GM23338 (cell line): ENCODE measurements around the gene PRKCH. TPM values are rescaled to one million over a fixed set of nuclear protein-coding genes. Genes with fewer than 3 reads are reported as not detected.

Experiments
- ATAC-seq: fragments of 200-7000 bp; cut with Tn5 transposase; 3 replicates; pipeline ENCODE4 v1.9.1; 2020
- DNase-seq: peaks from one replicate; pipeline ENCODE4 v3.0.0-alpha.2; 2015; ENCODE audit warnings: low spot score
- H2AFZ ChIP-seq: fragments of 200-600 bp; sonication (generic); 2 replicates; pipeline ENCODE4 v1.8.0; 2016; ENCODE audit warnings: antibody characterized with exemption, mild to moderate bottlenecking, moderate library complexity
- H3F3A ChIP-seq: fragments of 200-600 bp; sonication (generic); replicated peaks from 2 replicates; pipeline ENCODE4 v1.8.0; 2017; ENCODE audit warnings: antibody characterized with exemption, mixed run types, low read depth
- H3K27ac ChIP-seq: fragments of 200-600 bp; sonication (generic); 2 replicates; pipeline ENCODE4 v1.6.1; 2016; ENCODE audit warnings: low read depth
- H3K27me3 ChIP-seq: fragments of 200-600 bp; sonication (generic); 2 replicates; pipeline ENCODE4 v1.8.0; 2016; ENCODE audit warnings: mild to moderate bottlenecking, mixed run types, moderate library complexity; ENCODE audit not compliant: insufficient read depth
- H3K36me3 ChIP-seq: fragments of 200-600 bp; sonication (generic); 2 replicates; pipeline ENCODE4 v1.8.0; 2016; ENCODE audit warnings: mild to moderate bottlenecking; ENCODE audit not compliant: insufficient read depth
- H3K4me1 ChIP-seq: fragments of 200-600 bp; sonication (generic); 2 replicates; pipeline ENCODE4 v1.8.0; 2016; ENCODE audit warnings: mild to moderate bottlenecking, moderate library complexity; ENCODE audit not compliant: insufficient read depth
- H3K4me2 ChIP-seq: fragments of 200-600 bp; sonication (generic); 2 replicates; pipeline ENCODE4 v1.7.1; 2017; ENCODE audit warnings: mixed run types
- H3K4me3 ChIP-seq: fragments of 200-600 bp; sonication (generic); 2 replicates; pipeline ENCODE4 v1.6.1; 2016; ENCODE audit warnings: mixed run types
- H3K79me2 ChIP-seq: fragments of 200-600 bp; sonication (generic); replicated peaks from 2 replicates; pipeline ENCODE4 v1.8.0; 2017; ENCODE audit warnings: mild to moderate bottlenecking; ENCODE audit not compliant: insufficient read depth
- H3K9me2 ChIP-seq: fragments of 200-600 bp; sonication (generic); 2 replicates; pipeline ENCODE4 v1.8.0; 2017; ENCODE audit not compliant: insufficient read depth
- H4K20me1 ChIP-seq: fragments of 200-600 bp; sonication (generic); replicated peaks from 2 replicates; pipeline ENCODE4 v1.8.0; 2017; ENCODE audit warnings: mild to moderate bottlenecking; ENCODE audit not compliant: insufficient read depth
- H3K27ac Mint-ChIP-seq: 2 replicates; pipeline ENCODE4 v1.8.0; 2020; ENCODE audit warnings: inconsistent platforms, mild to moderate bottlenecking, moderate library complexity, mixed read lengths
- H3K27me3 Mint-ChIP-seq: 3 replicates; pipeline ENCODE4 v1.8.0; 2022; ENCODE audit warnings: low read depth, mild to moderate bottlenecking, moderate library complexity, mixed read lengths, inconsistent platforms; ENCODE audit not compliant: insufficient read depth, poor library complexity
- H3K36me3 Mint-ChIP-seq: 3 replicates; pipeline ENCODE4 v1.8.0; 2021; ENCODE audit warnings: low read depth, mild to moderate bottlenecking, inconsistent platforms, moderate library complexity, mixed read lengths
- H3K4me1 Mint-ChIP-seq: 3 replicates; pipeline ENCODE4 v1.8.0; 2020; ENCODE audit warnings: mild to moderate bottlenecking, inconsistent platforms, mixed read lengths
- H3K4me3 Mint-ChIP-seq: 3 replicates; pipeline ENCODE4 v1.8.0; 2021; ENCODE audit warnings: moderate library complexity, mild to moderate bottlenecking, inconsistent platforms, mixed read lengths
- H3K9me3 Mint-ChIP-seq: 3 replicates; pipeline ENCODE4 v1.8.0; 2020; ENCODE audit warnings: moderate library complexity, mild to moderate bottlenecking, inconsistent platforms, mixed read lengths
- CREB1 ChIP-seq: fragments of 250-450 bp; sonication (Bioruptor Pico); IDR thresholded peaks from 2 replicates; pipeline ENCODE4 v1.5.0; 2020; ENCODE audit warnings: low read depth, mild to moderate bottlenecking, moderate library complexity
- CTCF ChIP-seq, 2 experiments: fragments of 200-600 bp in 1 of 2; sonication (generic) in 1 of 2; conservative IDR thresholded peaks; 2 replicates each; pipeline versions ENCODE4 v1.5.1 to v1.6.1; 2016 to 2017; ENCODE audit warnings: antibody characterized with exemption in 2 of 2, low read depth in 2 of 2, mild to moderate bottlenecking in 2 of 2, moderate library complexity in 1 of 2
- ETS1 ChIP-seq: IDR thresholded peaks from 2 replicates; pipeline ENCODE4 v1.6.1; 2016; ENCODE audit warnings: antibody characterized with exemption
- EZH2 ChIP-seq: fragments of 200-600 bp; sonication (generic); IDR thresholded peaks from one replicate; pipeline ENCODE4 v1.8.0; 2017; ENCODE audit warnings: antibody characterized with exemption, mild to moderate bottlenecking, low read depth; ENCODE audit not compliant: unreplicated experiment
- EZH2phosphoT487 ChIP-seq: fragments of 200-600 bp; sonication (generic); IDR thresholded peaks from one replicate; pipeline ENCODE4 v1.8.1; 2018; ENCODE audit warnings: antibody characterized with exemption; ENCODE audit not compliant: unreplicated experiment
- JUNB ChIP-seq: IDR thresholded peaks from one replicate; pipeline ENCODE4 v1.6.1; 2016; ENCODE audit warnings: antibody characterized with exemption; ENCODE audit not compliant: unreplicated experiment
- NANOG ChIP-seq: IDR thresholded peaks from 2 replicates; pipeline ENCODE4 v1.6.1; 2016; ENCODE audit warnings: antibody characterized with exemption, borderline replicate concordance
- POLR2AphosphoS5 ChIP-seq: IDR thresholded peaks from 2 replicates; pipeline ENCODE4 v1.6.1; 2016; ENCODE audit warnings: antibody characterized with exemption, low read depth
- REST ChIP-seq: IDR thresholded peaks from one replicate; pipeline ENCODE4 v1.6.1; 2018; ENCODE audit warnings: antibody characterized with exemption; ENCODE audit not compliant: unreplicated experiment
- STAT1 ChIP-seq: IDR thresholded peaks from one replicate; pipeline ENCODE4 v1.6.1; 2016; ENCODE audit warnings: antibody characterized with exemption; ENCODE audit not compliant: unreplicated experiment
- ZNF114 ChIP-seq: fragments of 250-450 bp; sonication (Bioruptor Pico); IDR thresholded peaks from 2 replicates; pipeline ENCODE4 v1.5.0; 2020; ENCODE audit warnings: mild to moderate bottlenecking, moderate library complexity
- ZNF331 ChIP-seq: fragments of 250-450 bp; sonication (Bioruptor Pico); IDR thresholded peaks from 2 replicates; pipeline ENCODE4 v1.5.0; 2020; ENCODE audit warnings: low read depth, mild to moderate bottlenecking, moderate library complexity
- ZNF462 ChIP-seq: fragments of 250-450 bp; sonication (Bioruptor Pico); IDR thresholded peaks from 2 replicates; pipeline ENCODE4 v1.5.0; 2020; ENCODE audit warnings: mild to moderate bottlenecking, moderate library complexity
- polyA plus RNA-seq: library from polyadenylated mRNA; unstranded; fragments of >200 nt; fragmentation: Nextera tagmentation; extraction: Ambion mirVana; gene quantifications from 2 replicates; pipeline ENCODE4 v1.2.1, GENCODE V29; 2016
- total RNA-seq: library from RNA; depleted of rRNA; stranded (reverse); fragments of >200 nt; shearing (Covaris generic); gene quantifications from 2 replicates; pipeline ENCODE4 v1.2.3, GENCODE V29; 2014

PRKCH gene
- total and polyA plus RNA-seq, 2 experiments from 2014 or later, result 5.4 to 10.1 TPM

- no peak for DNase-seq
- no peaks in the 10 kb centered on the region for H3K9me3 Mint-ChIP-seq
- Histone ChIP-seq H3K4me3 (no peak overlapping the region), H4K20me1 (no peaks in the 10 kb centered on the region), H3K4me1 (no peaks in the 10 kb centered on the region), H3K4me2 (no peak overlapping the region), H3K27me3 (no peaks in the 10 kb centered on the region), H3K79me2 (no peaks in the 10 kb centered on the region), H3K36me3 (no peaks in the 10 kb centered on the region), H3K27ac (no peak overlapping the region), H3K9me2 (0 out of 2 replicates have a peak, but pooled peaks cover 5% of the 10 kb centered on the region), H2AFZ (no peak overlapping the region), H3F3A (no peaks in the 10 kb centered on the region)
- no peaks in the 10 kb centered on the region for H3K36me3 Mint-ChIP-seq
- ATAC-seq, result no peak
- no peaks in the 10 kb centered on the region for H3K27me3 Mint-ChIP-seq
- H3K4me1 Mint-ChIP-seq, result peaks cover 2% of the 10 kb centered on the region; the same call in 2 of the 3 replicates
- no peak overlapping the region for H3K4me3 Mint-ChIP-seq
- no peak overlapping the region for H3K27ac Mint-ChIP-seq
- TF ChIP-seq CTCF (conservative IDR thresholded peaks at IDR 0.05; ENCODE audit: low read depth in 2 of 2), result no peak
- TF ChIP-seq STAT1, result no peak
- TF ChIP-seq POLR2AphosphoS5, result no peak
- TF ChIP-seq EZH2, result no peak
- TF ChIP-seq CREB1 (CRISPR knock-in tag), result no peak
- no peak for TF ChIP-seq ZNF114
- TF ChIP-seq ETS1, result no peak
- TF ChIP-seq ZNF462, result no peak
- TF ChIP-seq NANOG, result no peak
- no peak for TF ChIP-seq JUNB
- no peak for TF ChIP-seq ZNF331 (CRISPR knock-in tag)
- TF ChIP-seq EZH2phosphoT487, result no peak
- TF ChIP-seq REST, result no peak
Measured at GRCh38 chr14:61347826-61348443, 26.6 kb downstream of the PRKCH start.
